GM18507 (cell line): ENCODE measurements around the gene FAM13A.
A peak's percentile ranks its signal among the peaks of the same experiment; 100 is the strongest.
"Not testable (repeated sequence)": the region's sequence is repeated elsewhere in the genome, so short reads cannot be mapped to it uniquely, and the experiment has no call there.

Source experiments
- DNase-seq: peaks from one replicate; pipeline ENCODE4 v3.0.0; 2011; ENCODE audit warnings: low read depth; ENCODE audit not compliant: insufficient read length; ENCODE audit errors: extremely low spot score
- FAIRE-seq: peaks from 2 replicates; lab custom pipeline; 2011; peaks lifted over from hg19 to GRCh38; lab: Jason Lieb, UNC

Gene FAM13A

GRCh38 chr4:89056953-89057398 lies at the start of gene FAM13A:
TSS of gene FAM13A (minus strand) at chr4:89057185. CDS start at chr4:89056964, 221 bp downstream.
- no peak for DNase-seq
- FAIRE-seq, result peak; percentile 80

GRCh38 chr4:89105726-89106125 lies 48.7 kb upstream of the FAM13A start:
- FAIRE-seq, result no peak
- DNase-seq, result no peak

DNA sequence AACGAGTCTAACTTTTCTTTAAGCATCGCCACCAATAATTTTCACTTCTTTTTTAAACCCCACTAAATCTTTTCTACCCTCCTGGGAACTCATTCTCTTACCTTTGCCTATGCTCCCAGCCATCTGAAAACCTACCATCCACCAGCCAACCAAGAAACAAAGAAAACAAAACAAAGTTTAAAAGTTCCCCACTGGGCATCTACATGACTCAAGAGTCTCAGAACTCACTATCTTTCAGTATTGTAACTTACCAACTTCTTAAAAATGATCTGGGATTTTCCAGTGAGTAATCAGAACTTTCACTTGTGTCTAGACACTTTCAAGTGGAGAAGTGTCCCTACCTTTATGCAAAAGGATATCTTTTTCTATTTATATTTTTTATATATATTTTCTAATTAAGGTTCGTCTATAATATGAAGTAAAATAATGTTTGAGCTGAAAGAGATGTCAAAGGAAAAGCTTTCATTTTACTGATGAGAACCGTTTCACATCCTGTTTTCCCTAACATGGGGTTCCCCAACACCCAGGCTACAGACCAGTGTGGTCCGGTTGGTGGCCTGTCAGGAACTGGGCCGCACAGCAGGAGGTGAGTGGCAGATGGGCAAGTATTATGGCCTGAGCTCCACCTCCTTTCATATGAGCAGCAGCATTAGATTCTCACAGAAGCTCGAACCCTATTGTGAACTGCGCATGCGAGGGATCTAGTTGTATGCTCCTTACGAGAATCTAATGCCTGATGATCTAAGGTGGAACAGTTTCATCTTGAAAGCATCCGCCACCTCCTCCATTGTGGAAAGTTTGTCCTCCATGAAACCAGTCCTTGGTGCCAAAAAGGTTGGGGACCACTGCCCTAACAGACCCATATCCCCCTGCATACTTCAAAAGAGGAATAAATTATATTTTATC lies 44.5 kb upstream of the FAM13A start:
- DNase-seq (no peak), FAIRE-seq (peak; percentile 95)

DNA sequence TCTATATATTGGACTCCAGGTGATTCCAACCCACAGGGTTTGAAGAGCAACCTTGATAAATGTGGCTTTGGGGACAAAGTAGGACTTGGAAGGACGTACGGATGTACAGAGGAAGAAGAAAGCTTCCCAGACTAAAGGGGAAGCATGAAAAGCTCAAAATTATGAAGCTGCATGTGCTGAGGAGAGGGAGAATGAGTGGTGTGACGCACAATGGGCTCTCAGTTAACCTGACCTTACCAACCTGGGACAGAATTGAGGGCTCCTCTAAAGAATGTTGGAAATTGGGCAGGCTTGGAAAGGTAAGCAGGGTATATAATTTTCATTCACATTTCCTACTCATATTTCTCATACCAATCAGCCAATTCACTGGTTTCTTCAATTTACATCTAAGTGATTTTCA lies 43.9 kb upstream of the FAM13A start:
- DNase-seq (no peak), FAIRE-seq (no peak)

DNA sequence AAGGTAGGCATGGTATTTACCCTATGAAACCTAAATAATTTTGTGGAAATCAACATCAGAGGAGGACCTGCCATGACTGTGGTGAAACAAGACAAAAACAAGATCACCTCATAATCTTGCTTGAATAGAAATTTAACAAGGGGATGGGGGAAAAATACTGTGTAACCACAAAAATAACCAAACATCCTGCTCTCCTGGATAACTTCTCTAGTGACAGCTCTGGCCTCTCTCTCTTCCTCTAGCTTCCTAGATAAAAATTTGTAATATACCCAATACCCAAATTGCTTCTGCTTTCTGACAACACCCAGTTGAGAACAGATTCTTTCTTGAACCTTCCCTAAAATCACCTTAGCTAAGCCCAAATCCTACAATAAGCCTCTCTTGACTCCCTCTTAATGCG lies 42.5 kb upstream of the FAM13A start:
- no peak for DNase-seq
- no peak for FAIRE-seq

GRCh38 chr4:89099034-89099433 lies 42.0 kb upstream of the FAM13A start:
- DNase-seq (no peak), FAIRE-seq (no peak)

DNA sequence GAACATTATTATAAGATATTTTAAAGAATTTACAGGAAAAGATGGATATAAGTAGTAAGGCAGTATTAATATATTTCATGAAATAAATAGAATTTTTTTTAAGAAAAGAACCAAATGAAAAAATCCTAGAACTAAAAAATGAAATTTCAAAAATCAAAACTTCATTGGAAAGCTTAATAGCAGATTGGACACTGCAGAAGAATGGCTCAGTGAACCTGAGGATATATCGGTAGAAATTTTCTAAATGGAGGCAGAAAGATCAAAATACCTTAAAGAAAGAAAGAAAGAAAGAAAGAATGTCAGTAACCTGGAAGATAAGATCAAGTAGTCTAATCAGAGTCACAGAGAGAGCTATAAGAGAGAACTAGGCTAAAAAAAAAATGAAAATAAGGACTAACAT lies 21.3 kb upstream of the FAM13A start:
- DNase-seq, result no peak
- FAIRE-seq, result no peak

DNA sequence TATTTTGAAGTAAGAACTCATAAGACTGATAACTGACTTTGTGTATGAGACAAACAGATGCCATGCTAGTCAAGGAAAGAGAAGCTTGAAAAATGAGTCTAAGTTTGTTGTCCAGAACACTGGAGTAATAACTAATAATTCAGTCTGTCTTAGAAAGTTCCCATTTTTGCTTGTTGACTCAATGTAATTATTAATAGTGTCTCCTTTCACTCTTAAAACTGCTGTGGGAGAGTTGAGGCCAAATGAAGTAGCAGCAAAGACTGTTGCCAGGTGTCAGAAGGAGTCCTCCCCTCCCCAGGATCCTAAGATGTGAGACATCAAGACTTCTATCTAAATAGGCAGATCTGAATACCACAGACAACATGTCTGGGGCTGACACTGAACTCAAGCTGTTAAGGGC lies 20.8 kb upstream of the FAM13A start:
- DNase-seq, result no peak
- peak; percentile 31 for FAIRE-seq

GRCh38 chr4:89072921-89073320 lies 15.9 kb upstream of the FAM13A start:
- no peak for DNase-seq
- FAIRE-seq, result no peak

- FAIRE-seq, result no peak
- no peak for DNase-seq
Observed at GRCh38 chr4:89071311-89071710, 14.3 kb upstream of the FAM13A start.

DNA sequence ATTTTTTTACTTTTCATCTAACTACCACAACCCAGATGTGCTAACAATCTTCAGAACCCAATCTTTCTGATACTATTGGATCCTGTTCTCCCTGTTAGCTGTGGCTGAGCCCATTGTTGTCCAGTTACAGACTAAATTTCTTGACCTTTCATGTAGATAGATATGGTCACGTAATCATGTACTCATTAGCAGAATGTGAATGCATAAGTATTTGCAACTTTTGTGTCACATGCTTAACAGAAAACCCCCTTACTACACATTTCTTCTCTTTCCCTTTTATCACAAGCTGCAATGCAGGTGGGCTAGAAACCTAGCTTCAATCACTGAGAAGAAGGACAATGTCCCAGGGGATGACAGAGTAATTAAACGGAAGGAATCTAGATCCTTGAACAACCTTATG lies 13.1 kb upstream of the FAM13A start:
- DNase-seq, result no peak
- FAIRE-seq, result peak; percentile 45

- peak; percentile 76 for FAIRE-seq
Observed at GRCh38 chr4:89069481-89069880, 12.5 kb upstream of the FAM13A start.

DNA sequence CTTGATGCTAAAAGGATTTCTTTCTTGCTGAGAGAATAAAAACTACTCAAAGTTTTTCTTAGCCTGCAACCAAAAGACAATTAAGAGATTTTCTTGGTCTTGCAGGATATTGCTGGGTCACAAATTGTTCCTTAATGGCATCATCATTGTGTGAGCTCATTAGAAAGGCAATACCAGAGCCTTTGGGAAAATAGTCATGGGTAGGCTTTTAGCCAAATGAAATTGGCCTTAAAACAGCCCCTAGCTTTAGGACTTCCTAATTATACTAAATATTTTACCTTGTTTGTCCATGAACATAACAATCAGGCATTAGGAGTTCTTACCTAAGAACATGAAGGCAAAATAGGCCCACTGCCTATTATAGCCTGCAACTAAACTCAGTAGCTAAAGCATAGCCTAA lies 10.4 kb upstream of the FAM13A start:
- DNase-seq, result no peak
- FAIRE-seq, result no peak

More at GRCh38 chr4:89069481-89069880, 12.5 kb upstream of the FAM13A start:
- no peak for DNase-seq

- DNase-seq, result no peak
- FAIRE-seq, result no peak
Observed at GRCh38 chr4:89064848-89065247, 7.9 kb upstream of the FAM13A start.

GRCh38 chr4:89057844-89058243 lies 859 bp upstream of the FAM13A start:
- not testable (repeated sequence) for DNase-seq, FAIRE-seq

DNA sequence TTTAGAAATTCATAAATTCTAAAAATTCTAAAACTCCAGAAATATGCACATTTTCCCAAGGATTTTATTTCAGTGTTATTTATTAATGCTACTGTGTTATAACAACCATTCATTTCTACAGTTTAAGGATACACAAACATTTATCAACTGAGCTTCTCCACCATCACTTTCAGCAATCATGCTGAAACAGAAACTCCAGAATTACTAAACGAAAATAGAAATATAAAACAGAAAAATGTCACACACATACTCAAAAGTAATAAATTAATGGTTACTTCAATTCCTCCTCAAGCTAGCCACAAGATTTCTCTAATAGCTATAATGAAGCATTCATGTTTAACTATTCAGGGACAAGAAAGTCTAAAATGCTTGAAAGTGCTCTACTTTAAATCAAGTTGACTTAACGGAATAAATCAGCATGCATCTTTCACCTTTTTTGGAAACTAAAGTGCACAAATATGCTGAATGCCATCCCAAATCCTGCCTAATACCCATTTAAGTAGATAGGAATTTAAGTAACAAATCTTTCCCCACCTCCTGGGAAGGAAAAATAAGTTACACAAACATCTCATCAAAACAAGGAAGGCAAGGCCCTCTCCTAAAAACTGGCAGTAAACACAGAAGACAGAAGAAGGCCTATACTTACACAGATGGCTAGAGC lies 563 bp downstream of the FAM13A start:
- FAIRE-seq (peak; percentile 42), DNase-seq (no peak)

GRCh38 chr4:89055157-89056080 lies 1.6 kb downstream of the FAM13A start:
- DNase-seq (no peak), FAIRE-seq (no peak)

DNA sequence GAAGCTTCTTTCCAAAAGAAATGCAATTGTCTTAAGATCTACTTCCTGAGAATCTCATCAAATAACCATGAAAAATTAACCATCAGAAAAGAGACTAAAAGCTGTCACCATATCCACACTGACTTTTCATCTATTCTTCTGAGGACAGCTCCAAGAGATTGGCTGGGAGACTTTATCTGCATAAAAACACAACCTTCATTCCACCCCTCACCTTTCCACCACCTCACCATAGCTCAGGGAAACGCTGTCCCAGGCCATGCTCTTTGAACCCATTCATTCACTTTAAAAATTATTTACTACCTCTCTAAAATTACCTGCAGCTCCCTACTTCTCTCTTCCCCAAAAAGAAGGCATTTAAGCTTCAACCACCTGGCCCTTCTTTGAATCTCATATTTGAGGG lies 2.4 kb downstream of the FAM13A start:
- FAIRE-seq (no peak), DNase-seq (no peak)

DNA sequence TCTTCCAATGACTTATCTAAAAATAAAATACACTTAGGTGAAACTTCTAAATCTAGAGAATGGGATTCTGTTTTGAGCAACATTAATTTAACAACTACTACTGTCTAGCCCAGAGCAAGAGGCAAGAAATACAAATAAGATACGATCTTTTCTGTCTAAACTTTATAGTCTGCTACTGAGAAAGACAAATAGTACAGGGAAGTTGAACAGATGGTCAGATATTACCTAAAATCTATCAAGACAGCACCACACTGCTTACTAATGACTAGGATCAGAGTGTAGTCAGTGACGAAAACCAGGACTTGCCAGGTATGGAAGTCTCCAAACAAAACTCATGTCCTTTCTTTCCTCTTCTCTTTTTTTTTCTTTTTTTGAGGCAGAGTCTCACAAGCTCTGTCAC lies 7.1 kb downstream of the FAM13A start:
- no peak for FAIRE-seq

More for the DNA sequence above, 7.1 kb downstream of the FAM13A start:
- no peak for DNase-seq
